DOHH2 (cell line): ENCODE data around the gene PTGFRN.

ENCODE experiments used
- EZH2phosphoT487 ChIP-seq: fragments of 200-600 bp; sonication (generic); IDR thresholded peaks from 2 replicates; pipeline ENCODE4 v1.6.1; 2017; ENCODE audit warnings: borderline replicate concordance, mild to moderate bottlenecking, antibody characterized with exemption, low read length, moderate library complexity, mixed read lengths
- TF ChIP-seq, protein P1 (sequence below): fragments of 200-600 bp; sonication (generic); IDR thresholded peaks from one replicate; pipeline ENCODE4 v1.5.1; 2014; ENCODE audit warnings: antibody characterized with exemption, mild to moderate bottlenecking, low read depth, low read length; ENCODE audit not compliant: poor library complexity, severe bottlenecking

DNA sequence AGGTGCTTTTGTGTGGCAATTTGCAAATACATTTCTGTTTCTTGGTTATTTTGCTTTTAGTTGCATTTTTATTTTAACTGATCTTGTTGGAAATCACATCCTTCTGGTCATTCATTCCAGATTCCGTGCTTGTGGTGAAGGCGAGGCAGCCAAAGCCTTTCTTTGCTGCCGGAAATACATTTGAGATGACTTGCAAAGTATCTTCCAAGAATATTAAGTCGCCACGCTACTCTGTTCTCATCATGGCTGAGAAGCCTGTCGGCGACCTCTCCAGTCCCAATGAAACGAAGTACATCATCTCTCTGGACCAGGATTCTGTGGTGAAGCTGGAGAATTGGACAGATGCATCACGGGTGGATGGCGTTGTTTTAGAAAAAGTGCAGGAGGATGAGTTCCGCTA, 57.1 kb downstream of the PTGFRN start:
- TF ChIP-seq, protein P1, sequence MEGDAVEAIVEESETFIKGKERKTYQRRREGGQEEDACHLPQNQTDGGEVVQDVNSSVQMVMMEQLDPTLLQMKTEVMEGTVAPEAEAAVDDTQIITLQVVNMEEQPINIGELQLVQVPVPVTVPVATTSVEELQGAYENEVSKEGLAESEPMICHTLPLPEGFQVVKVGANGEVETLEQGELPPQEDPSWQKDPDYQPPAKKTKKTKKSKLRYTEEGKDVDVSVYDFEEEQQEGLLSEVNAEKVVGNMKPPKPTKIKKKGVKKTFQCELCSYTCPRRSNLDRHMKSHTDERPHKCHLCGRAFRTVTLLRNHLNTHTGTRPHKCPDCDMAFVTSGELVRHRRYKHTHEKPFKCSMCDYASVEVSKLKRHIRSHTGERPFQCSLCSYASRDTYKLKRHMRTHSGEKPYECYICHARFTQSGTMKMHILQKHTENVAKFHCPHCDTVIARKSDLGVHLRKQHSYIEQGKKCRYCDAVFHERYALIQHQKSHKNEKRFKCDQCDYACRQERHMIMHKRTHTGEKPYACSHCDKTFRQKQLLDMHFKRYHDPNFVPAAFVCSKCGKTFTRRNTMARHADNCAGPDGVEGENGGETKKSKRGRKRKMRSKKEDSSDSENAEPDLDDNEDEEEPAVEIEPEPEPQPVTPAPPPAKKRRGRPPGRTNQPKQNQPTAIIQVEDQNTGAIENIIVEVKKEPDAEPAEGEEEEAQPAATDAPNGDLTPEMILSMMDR: no peak
- no peak for TF ChIP-seq EZH2phosphoT487
